Measurements from ENCODE around the gene BABAM2.

Gene BABAM2

GRCh38 chr2:28274911-28275685 lies 384.6 kb downstream of the BABAM2 start (continued):
- TF ChIP-seq PRDM1 (tag by site-specific recombination; IDR thresholded peaks at IDR 0.05) (peak; percentile 36; the same call in 1 of the 2 replicates), ZNF548 (tag by site-specific recombination; IDR thresholded peaks at IDR 0.05) (no peak), ZNF132 (tag by site-specific recombination; IDR thresholded peaks at IDR 0.05; ENCODE audit: borderline replicate concordance) (no peak), ZNF529 (tag by site-specific recombination; IDR thresholded peaks at IDR 0.05; ENCODE audit: insufficient replicate concordance) (no peak), ZBTB21 (tag by site-specific recombination; IDR thresholded peaks at IDR 0.05) (0 out of 2 replicates have a peak, but pooled peaks have one; percentile 31), SETDB1 (IDR thresholded peaks at IDR 0.05; ENCODE audit: insufficient read length, low read length) (peak; percentile 18), TRIM28 (IDR thresholded peaks at IDR 0.05; ENCODE audit: borderline replicate concordance, low read length) (no peak), GLIS2 (tag by site-specific recombination; IDR thresholded peaks at IDR 0.05) (peak; percentile 36), GLIS1 (tag by site-specific recombination; IDR thresholded peaks at IDR 0.05) (peak; percentile 93), ZNF629 (tag by site-specific recombination; IDR thresholded peaks at IDR 0.05) (peak; percentile 60)
- TF ChIP-seq, protein P1, sequence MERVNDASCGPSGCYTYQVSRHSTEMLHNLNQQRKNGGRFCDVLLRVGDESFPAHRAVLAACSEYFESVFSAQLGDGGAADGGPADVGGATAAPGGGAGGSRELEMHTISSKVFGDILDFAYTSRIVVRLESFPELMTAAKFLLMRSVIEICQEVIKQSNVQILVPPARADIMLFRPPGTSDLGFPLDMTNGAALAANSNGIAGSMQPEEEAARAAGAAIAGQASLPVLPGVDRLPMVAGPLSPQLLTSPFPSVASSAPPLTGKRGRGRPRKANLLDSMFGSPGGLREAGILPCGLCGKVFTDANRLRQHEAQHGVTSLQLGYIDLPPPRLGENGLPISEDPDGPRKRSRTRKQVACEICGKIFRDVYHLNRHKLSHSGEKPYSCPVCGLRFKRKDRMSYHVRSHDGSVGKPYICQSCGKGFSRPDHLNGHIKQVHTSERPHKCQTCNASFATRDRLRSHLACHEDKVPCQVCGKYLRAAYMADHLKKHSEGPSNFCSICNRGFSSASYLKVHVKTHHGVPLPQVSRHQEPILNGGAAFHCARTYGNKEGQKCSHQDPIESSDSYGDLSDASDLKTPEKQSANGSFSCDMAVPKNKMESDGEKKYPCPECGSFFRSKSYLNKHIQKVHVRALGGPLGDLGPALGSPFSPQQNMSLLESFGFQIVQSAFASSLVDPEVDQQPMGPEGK (tag by site-specific recombination; IDR thresholded peaks at IDR 0.05), result peak; percentile 29; the same call in 1 of the 2 replicates
- TF ChIP-seq, protein P2, sequence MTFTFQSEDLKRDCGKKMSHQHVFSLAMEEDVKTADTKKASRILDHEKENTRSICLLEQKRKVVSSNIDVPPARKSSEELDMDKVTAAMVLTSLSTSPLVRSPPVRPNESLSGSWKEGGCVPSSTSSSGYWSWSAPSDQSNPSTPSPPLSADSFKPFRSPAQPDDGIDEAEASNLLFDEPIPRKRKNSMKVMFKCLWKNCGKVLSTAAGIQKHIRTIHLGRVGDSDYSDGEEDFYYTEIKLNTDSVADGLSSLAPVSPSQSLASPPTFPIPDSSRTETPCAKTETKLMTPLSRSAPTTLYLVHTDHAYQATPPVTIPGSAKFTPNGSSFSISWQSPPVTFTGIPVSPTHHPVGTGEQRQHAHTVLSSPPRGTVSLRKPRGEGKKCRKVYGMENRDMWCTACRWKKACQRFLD (tag by site-specific recombination; IDR thresholded peaks at IDR 0.05), result no peak

- no peak overlapping the region; the same call in 1 of the 2 replicates for H3K27ac ChIP-seq (ENCODE audit: extremely low read depth, low read depth, low read length)
- H3K4me3 ChIP-seq (ENCODE audit: low read depth, low read length), result no peak overlapping the region
- ChIA-PET CTCF (interaction anchor here (0.6 kb wide), 2 partner anchors 203 to 516 kb away, joined by 3 read pairs; no protein-coding TSS in a partner anchor), POLR2A (interaction anchor here (0.7 to 1.7 kb wide), 3 partner anchors 26 to 115 kb away, joined by 4 to 6 read pairs (median 5); no protein-coding TSS in a partner anchor)
- H3K36me3 ChIP-seq (ENCODE audit: control insufficient read depth in 2 of 2, insufficient read depth in 1 of 2, low read length in 2 of 2), result no peaks in the 10 kb centered on the region
- no peaks in the 10 kb centered on the region for H3K9me3 ChIP-seq (ENCODE audit: control insufficient read depth, insufficient read depth, low read depth, low read length)
- peaks cover 15% of the 10 kb centered on the region for H3K4me1 ChIP-seq (ENCODE audit: control insufficient read depth, insufficient read depth, low read length)
- TF ChIP-seq ZNF175 (tag by site-specific recombination; IDR thresholded peaks at IDR 0.05) (no peak), TCF7L2 (IDR thresholded peaks at IDR 0.05; ENCODE audit: borderline replicate concordance, low read depth, low read length) (no peak), ZNF138 (tag by site-specific recombination; IDR thresholded peaks at IDR 0.05; ENCODE audit: borderline replicate concordance) (no peak), ZNF792 (tag by site-specific recombination; IDR thresholded peaks at IDR 0.05) (no peak), GLI2 (tag by site-specific recombination; IDR thresholded peaks at IDR 0.05; ENCODE audit: borderline replicate concordance, low read depth) (0 out of 2 replicates have a peak, but pooled peaks have one; percentile 33), ZNF501 (tag by site-specific recombination; IDR thresholded peaks at IDR 0.05) (no peak), ZIC2 (tag by site-specific recombination; IDR thresholded peaks at IDR 0.05) (no peak), HOXC10 (CRISPR knock-in tag; IDR thresholded peaks at IDR 0.05) (no peak), ZBTB1 (tag by site-specific recombination; IDR thresholded peaks at IDR 0.05) (0 out of 2 replicates have a peak, but pooled peaks have one; percentile 28), ZNF660 (tag by site-specific recombination; IDR thresholded peaks at IDR 0.05) (peak; percentile 95), ZNF707 (tag by site-specific recombination; IDR thresholded peaks at IDR 0.05) (no peak), ZBTB44 (tag by site-specific recombination; IDR thresholded peaks at IDR 0.05) (peak; percentile 38; the same call in 1 of the 2 replicates), ZNF184 (tag by site-specific recombination; IDR thresholded peaks at IDR 0.05) (peak; percentile 57; the same call in 1 of the 2 replicates), ZNF266 (tag by site-specific recombination; IDR thresholded peaks at IDR 0.05; ENCODE audit: low read depth) (no peak), ZNF37A (tag by site-specific recombination; IDR thresholded peaks at IDR 0.05) (no peak), ZNF629 (tag by site-specific recombination; IDR thresholded peaks at IDR 0.05) (peak; percentile 88)
- TF ChIP-seq, protein P1 (tag by site-specific recombination; IDR thresholded peaks at IDR 0.05), result no peak
- TF ChIP-seq, protein P3, sequence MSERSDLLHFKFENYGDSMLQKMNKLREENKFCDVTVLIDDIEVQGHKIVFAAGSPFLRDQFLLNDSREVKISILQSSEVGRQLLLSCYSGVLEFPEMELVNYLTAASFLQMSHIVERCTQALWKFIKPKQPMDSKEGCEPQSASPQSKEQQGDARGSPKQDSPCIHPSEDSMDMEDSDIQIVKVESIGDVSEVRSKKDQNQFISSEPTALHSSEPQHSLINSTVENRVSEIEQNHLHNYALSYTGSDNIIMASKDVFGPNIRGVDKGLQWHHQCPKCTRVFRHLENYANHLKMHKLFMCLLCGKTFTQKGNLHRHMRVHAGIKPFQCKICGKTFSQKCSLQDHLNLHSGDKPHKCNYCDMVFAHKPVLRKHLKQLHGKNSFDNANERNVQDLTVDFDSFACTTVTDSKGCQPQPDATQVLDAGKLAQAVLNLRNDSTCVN (tag by site-specific recombination; optimal IDR thresholded peaks at IDR 0.05), result no peak
Observed at GRCh38 chr2:28276076-28276618, 385.6 kb downstream of the BABAM2 start.
